Measurements from ENCODE around the gene MME.

The MME gene

DNA sequence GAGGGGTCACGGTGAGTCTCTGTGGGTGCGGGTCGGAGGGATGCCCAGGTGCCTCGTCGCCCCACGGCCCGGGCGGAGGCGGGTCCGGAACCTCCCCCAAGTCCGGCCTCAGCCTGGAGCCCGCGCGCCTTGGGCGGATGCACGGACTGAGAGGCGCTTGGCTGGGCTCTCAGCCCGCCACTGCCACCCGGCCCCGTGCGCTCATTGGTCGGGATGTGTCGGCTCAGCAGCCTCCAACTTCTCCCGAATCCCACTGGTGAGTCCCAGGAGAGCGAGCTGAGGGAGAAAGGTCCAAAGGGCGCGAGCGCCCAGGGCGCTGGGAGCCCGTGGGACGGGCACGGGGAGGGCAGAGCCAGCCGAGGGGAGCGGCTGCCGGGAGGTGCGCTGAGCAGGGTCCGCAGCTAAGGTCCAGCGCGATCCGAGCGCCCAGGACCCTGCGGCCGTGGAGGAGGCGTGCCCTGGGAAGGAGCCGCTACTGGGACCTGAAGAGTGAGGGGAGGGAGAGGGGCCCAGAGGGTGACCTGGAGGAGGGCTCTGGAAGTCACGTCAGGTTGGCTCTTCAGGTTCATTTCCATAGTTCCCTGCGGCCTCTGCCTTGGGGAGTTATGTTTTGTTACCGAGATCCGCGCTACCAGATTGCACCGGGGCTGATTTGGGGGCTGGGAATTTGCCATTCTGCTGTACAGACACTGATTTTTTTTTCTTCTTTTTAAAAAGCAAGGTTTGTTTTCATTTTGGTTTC, at the start of gene MME:
TSS of gene MME (plus strand) at position 574 of the 742 bp plus-strand sequence. CDS start 3,849 bp downstream, outside the sequence.
- no peak for DNase-seq (ENCODE audit: low spot score)

DNA sequence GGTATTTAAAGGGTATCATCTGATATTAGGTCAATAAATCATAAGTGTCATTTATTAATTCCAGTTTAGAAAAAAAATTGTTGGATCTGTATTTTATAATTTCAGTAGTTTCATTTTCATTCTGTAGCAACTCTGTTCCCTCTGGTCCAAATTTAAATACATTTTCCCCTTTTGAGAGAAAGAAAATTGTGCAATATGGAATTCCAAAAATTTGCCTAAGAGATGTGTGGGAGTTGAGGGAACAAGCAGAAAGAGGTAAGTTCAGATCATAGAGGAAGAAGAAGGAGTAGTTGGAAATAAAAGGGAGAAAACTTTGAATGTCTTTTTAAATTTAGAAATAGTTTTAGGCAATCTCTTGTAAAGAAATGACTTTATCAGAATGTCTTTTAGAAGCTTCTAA, 48.9 kb upstream of the MME start:
- no peak for DNase-seq (ENCODE audit: low spot score)

DNA sequence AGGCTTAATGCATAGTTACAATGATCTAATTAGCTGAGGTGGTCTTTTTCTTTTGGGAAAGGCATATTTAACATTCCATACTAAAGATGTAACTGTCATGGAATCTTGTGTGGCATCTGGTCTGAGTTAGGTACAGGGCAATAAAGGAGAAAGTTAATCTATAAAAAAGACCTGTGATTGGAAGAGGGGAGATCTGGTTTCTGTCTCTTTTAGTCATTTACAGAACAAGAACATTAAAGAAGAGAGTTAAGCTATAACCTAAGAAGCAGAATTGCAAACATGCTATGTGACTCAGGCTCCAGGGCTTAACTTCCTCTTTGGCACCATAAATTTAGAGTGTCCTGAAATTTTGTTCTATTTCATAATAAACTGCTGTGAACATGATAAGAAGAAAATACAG, 47.2 kb upstream of the MME start:
- DNase-seq (ENCODE audit: low spot score): no peak

DNA sequence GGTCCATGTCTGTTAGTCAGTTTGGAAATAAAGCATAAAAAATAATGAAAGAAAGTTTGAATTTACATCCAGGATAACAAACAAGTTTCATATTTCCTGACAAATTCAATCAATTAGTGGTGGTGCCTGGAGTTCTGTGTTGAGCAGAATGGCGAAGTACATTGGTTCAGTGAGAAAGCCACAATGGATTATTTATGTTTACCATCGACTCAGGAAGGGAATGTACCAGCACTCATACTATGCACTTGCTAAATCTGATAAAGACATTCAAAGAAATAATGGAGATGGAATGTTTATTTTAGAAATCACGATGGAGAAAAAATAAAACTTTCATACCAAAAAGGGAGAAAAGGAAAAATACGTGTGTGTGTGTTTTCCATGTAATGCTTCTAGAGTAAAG, 45.3 kb upstream of the MME start:
- DNase-seq (ENCODE audit: low spot score): no peak

DNA sequence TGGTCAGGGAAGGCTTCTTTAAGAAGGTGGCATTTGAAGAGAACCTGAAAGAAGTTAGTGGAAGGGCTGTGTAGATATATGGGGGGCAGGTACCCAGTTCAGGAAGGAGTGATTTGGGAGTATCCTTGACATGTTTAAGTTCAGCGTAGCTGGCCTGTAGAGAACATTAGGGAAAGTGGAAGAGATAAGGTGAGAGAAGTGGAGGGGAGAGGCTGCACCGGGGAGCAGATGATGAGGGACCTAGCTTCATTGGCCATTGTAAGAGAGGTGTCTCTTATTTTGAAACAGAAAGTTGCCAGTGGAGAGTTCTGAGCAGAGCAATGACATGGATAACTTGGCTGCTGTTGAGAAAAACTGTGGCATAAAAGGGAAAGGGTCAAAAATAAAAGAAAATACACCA, 44.6 kb upstream of the MME start:
- DNase-seq (ENCODE audit: low spot score): no peak

DNA sequence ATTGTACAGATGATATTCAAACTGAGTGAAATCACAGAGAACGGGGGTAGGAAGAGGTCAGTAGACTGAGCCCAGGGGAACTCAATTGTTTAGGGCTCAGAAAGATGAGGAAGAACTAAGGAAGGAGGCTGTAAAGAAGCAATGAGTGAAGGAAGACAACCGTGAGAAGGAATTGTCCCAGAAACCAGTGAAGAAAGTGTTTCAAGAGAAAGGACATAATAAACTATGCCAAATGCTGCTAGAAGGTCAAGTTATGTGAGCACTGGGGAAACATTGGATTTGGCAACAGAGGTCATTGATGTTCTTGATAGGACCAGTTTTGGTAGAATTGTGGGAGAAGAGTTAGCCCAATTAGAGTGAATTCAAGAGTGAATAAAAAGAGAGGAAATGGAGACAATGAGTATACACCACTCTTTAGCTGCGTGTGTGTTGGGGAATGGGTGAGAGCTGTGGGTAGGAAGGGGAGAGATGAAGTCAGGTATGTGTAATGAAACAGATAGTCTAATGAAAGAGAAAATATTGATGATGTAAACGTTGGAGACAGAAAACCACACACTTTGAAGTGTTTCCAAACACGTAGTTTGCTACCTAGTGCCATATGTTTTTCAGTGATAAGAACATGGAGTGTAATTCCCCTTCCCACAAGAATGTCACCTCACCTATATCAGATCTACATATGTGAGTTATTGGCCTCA, 42.5 kb upstream of the MME start:
- no peak for DNase-seq (ENCODE audit: low spot score)

DNA sequence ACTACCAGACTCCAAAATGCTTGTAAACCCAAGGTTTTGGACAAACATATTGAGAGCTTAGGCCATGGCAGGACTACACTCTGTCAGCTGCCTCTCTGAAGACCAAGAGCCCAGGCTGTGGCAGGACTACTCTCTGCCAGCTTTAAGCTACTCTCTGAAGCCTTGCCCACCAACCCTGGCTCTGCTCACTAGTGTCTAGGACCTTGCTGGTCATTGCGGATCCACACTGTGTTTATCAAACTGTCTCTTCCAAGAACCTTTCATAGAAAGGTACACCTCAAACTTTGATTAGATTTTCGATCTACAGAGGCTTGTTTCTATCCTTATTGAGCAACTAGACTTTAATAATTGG, 41.9 kb upstream of the MME start:
- no peak for DNase-seq (ENCODE audit: low spot score)

DNA sequence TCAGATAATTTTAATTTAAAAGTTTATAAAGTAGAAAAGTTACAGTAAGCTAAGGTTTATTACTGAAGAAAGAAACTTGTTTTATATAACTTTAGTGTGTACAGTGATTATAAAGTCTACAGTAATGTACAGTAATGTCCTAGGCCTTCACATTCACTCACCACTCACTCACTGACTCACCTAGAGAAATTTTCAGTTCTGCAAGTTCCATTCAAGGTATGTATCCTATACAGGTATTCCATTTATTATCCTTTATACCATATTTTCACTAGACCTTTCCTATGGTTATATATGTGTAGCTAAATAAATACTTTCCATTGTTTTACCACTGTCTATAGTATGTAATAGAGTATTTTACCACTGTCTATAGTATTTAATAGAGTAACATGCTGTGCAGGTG, 33.2 kb upstream of the MME start:
- no peak for DNase-seq (ENCODE audit: low spot score)

DNA sequence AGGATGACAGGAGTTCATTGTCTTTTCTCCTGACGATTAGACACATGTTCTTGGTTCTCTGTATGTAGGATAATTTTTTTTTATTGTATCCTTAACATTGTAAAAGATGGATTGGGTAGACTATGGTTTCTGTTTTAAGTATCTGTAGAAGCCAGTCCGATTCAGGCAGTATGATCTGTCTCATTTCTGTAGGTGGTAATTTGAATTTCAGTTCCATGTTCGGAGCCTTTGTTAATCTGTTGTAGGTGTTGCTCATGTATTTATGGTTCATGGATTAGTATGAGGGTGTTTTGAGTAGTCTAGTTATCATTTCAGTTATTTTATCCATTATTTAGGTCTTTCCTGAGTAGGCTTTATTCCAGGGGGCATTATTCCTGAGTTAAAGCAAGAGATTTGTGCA, 32.4 kb upstream of the MME start:
- no peak for DNase-seq (ENCODE audit: low spot score)

DNA sequence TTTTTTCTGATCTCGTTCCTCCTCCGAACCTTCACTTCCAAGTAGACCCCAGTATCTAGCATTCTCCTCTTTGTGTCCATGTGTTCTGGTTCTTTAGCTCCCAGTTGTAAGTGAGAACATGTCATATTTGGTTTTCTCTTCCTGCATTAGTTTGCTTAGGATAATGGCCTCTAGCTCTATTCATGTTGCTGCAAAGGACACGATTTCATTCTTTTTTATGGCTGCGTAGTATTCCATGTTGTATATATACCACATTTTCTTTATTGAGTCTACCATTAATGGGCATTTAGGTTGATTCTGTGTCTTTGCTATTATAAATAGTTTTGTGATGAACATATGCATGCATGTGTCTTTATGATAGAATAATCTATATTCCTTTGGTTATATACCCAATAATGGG, 30.2 kb upstream of the MME start:
- no peak for DNase-seq (ENCODE audit: low spot score)

DNA sequence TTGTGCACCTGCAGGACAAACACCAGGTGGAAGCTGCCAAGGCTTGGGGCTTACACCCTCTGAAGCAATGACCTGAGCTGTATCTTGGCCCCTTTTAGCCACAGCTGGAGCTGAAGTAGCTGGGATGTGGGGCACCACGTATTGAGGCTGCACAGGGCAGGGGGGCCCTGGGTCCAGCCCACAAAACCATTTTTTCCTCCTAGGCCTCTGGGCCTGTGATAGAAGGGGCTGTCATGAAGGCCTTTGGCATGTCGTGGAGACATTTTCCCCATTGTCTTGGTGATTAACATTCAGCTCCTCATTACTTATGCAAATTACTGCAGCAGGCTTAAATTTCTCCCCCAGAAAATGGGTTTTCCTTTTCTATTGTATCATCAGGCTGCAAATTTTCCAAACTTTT, 27.6 kb upstream of the MME start:
- no peak for DNase-seq (ENCODE audit: low spot score)

DNA sequence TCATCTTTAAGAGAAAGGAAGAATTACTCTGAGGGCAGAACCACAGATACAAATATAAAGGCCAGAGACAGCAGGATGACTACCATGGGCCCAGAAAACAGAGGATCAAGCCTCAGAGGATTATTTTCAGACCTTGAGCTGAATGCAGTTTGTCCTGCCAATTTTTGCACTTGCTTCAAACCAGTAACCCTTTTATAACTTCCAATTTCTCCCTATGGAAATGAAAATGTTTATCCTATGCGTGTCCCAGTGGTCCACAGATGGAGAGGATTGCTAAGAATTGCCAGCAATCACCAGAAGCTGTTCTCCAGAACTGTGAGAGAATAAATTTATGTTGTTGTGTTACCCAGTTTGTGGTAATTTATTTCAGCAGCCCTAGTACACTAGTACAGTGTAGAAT, 26.4 kb upstream of the MME start:
- no peak for DNase-seq (ENCODE audit: low spot score)

DNA sequence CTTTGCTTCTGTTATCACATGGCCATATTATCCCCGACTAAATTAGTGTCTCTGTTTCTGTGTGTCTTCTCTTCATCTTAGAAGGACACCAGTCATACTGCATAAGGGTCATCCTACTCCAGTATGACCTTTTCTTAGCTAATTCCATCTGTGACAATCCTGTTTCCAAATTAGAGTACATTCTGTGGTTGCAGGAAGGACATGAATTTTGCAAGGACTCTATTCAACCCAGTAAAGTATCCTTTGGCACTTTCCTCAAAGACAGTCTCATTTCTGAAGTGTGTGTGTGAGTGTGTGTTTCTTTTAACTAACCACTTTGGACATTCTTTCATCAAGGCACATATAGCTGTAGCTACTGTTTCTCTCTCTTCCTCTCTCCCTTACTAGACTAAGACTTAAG, 15.2 kb upstream of the MME start:
- no peak for DNase-seq (ENCODE audit: low spot score)

DNA sequence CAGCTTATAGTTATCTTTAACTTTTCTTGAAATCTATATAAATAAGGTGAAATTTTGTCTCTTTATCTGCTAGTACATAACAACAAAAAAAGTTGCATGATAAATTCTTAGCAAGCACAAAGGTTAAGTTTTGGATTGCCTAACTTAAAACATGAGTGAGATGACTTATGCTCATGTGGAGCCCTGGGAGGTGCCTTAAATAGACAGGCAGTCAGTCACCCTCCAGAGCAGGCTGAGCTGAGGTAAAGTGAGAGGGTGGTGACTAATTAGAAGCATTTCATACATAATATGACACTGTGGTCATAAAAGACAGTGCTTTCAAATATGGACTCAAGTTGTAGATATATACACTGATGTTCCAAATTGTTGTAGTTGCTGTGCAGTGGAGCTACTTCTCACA, 14.6 kb upstream of the MME start:
- DNase-seq (ENCODE audit: low spot score): no peak

DNA sequence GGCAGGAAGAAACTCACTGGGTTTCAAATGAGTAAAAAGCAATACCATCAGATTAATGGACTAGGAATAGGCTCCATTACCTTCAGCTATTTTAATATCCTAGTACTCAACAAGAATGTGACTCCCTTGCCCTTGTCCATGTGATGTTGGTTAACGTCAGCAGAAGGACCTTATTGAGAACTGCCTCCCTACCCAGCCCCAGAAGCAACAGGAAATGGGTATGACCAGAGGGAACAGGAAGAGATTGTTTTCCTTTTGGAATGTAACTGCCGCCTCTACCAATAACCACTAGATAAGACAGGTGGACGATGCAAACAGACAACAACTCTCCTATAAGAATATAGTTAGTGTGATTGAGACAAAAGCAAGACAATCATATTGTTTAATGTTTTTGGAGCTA, 10.4 kb upstream of the MME start:
- DNase-seq (ENCODE audit: low spot score): no peak

DNA sequence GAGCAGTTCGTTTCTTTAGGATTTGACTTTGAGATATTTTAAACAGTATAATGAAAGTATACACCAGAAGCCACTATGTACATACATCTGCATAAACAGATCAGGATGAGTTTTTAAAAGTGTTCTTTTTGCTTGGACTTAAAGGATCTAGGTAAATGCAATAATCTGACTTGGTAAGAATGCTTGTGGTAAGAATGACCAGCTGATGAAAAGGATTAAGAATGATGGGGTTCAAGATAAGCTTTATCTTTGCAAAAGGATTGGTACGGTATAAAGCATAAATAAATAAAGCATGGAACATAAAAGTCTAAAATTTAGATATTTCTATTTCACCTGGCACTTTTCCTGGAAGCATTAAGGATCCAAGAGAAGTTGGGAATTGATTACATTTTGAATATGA, 9.8 kb upstream of the MME start:
- no peak for DNase-seq (ENCODE audit: low spot score)

DNA sequence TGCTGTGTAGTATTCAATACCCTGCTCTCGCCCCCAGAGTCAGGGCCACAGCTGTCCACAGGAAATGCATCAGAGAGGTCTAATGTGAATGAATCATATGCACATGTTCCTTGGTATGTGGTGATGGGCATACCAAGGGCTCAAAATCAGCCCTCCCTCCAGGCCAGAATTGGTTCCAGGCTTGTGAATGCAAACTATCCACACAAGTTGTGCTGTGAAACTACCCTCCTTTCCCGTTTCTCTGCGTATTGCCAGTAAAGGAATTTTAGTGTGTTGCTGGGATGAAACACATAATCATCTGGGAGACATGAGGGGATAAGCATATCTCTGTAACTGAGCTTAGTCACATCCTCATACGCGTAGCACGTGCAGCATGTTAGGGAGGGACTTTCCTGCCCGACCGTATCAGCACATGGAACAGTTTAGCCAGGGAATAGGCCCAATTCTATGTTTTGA, 9.2 kb upstream of the MME start:
- no peak for DNase-seq (ENCODE audit: low spot score)

DNA sequence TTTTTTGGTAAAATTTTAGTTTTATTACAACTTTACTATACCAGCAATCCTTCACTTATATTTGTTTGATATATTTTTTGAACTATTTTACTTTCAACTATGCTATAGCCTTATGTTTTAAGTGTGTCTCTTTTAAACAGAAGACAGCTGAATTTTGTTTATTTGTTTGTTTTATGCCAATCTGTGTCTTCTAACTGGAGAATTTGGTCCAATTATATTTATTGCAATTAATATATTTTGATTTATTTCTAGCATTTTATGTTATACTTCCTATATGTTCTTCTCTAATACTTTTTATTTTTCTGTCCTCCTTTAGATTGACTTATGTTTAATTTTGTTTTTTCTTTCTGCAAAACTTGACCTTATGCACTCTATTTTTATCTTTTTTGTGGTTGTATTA, 4.9 kb upstream of the MME start:
- DNase-seq (ENCODE audit: low spot score): no peak

DNA sequence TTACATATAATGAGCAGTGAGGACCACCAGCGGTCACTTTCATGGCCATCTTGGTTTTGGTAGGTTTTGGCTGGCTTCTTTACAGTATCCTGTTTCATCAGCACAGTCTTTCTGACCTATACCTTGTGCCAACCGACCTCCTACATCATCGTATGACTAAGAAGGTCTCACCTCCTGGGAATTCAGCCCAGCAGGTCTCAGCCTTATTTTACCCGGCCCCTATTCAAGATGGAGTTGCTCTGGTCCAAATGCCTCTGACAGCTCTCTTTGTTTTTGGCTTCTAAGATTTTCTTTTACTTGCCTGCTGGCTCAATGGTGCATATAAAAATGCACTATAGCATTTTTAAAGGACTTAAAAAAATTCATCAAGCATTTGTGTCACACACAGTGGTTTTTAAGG, 3.2 kb upstream of the MME start:
- no peak for DNase-seq (ENCODE audit: low spot score)

DNA sequence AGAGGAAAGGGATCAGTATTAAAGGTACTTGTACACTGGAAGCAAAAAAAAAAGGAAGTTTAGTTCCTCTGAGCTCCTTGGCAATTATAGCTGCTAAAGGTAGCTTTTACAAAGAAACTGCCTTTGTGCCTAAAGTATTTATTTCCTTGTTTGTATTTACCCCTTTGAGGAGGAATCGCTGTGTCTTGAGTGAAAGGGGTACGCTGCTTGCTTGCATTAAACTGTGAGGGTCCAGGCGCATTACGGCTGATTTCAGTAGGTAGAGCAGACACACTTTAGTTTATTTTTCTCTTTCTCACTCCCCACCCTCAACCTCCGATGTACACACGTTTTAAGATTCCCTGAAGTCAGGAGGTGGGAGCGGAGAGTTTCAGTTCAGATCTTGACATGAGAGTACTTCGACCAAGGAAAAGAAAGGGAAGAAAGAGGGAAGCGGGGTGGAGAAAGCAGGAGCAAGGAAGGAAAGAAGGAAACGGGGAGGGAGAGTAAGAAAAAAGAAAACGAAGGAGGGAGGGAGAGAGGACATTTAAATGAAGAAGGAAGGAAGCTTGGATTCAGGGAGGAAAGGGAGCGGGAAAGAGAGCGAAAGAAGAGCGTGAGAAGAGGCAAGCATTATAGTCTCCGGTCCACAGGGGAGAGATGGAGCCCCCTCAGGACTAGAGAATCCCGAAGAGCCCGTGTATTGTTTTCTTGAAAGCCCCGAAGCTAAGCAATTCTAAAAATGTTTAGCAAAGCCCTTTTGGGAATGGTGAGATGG, 1.2 kb upstream of the MME start:
- DNase-seq (ENCODE audit: low spot score): no peak

DNA sequence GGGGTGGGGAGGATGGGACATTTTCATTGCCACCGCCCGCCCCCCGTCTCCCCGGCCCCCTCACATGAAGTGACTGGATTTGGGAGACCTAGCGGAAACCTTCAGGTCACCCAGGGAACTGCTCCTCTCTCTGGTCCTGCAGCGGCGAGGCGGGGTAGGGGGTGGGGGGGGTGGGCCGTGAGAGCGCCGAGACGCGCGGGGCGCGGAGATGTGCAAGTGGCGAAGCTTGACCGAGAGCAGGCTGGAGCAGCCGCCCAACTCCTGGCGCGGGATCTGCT, 712 bp upstream of the MME start:
- no peak for DNase-seq (ENCODE audit: low spot score)

DNA sequence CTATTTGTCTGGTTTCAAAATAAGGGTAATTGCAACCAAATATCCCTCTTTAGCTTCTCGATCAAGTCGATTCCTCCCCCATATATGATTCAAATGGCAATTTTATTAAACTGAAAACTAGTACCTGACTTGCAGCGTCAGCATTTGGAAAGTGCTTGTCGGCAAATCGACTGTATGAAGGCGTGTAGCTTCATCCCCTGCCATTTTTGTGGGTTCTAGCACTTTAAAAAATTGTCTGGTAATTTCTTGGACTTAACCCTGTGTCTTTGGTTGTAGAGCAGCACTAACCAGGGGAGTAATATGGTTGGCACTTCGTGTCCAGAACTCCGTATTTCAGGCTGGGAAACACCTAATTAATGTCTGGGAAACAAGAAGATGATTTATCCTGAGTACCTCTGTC, 573 bp downstream of the MME start:
- no peak for DNase-seq (ENCODE audit: low spot score)

DNA sequence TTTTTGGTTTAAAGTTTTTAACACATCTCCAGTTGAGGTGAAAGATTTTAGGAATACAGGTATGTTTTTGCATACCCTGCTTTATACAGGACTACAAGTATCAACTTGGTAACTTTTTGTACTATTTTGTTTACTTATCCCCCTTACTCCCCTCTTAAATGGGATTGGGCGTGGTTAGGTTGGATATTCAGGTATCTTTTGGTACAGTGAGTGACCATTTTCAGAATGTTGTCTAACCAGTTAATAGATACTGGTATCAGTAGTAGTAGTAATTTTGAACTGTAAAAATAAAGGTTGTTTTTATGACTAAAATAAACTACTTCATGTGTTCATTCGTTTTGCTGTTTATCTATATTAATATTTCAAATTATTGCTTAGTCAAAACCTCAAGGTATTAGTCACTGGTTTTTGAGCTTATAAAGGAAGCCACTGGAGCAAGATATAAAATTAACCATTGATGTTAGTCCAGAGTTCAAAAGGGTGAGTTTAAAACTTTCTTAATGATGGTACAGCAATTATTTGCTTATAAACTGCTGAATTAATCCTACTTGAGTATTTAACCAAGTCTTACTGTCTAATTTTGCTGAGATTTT, 3.3 kb downstream of the MME start:
- DNase-seq (ENCODE audit: low spot score): no peak
